Suprapubic skin (tissue), 3 donors: Measurements from ENCODE around the gene BPIFB2.

Experiments used
- CTCF ChIP-seq, 2 donors: fragments of 200-600 bp in 1 of 2; fragments of 450-650 bp in 1 of 2; sonication (generic) in 1 of 2; IDR thresholded peaks; one replicate each; pipeline ENCODE4 v1.5.1; 2016 to 2019; ENCODE audit warnings: antibody characterized with exemption in 2 of 2, mild to moderate bottlenecking in 1 of 2, moderate library complexity in 1 of 2
- EP300 ChIP-seq: sonication (generic); formaldehyde crosslinking; IDR thresholded peaks from one replicate; pipeline ENCODE4 v1.6.1; 2017; ENCODE audit warnings: antibody characterized with exemption
- POLR2A ChIP-seq, 2 donors: fragments of 450-650 bp; IDR thresholded peaks; one replicate each; pipeline ENCODE4 v1.6.1; 2017; ENCODE audit warnings: antibody characterized with exemption in 2 of 2, mild to moderate bottlenecking in 2 of 2, moderate library complexity in 2 of 2

GRCh38 chr20:32993496-32994050 is 13.9 kb upstream of the BPIFB2 start:
- TF ChIP-seq CTCF (IDR thresholded peaks at IDR 0.05) (no peak), POLR2A (IDR thresholded peaks at IDR 0.05) (no peak), EP300 (no peak)
